ENCODE results near the gene MAP4K3.

The MAP4K3 gene

GRCh38 chr2:39448169-39448502 is 11.1 kb upstream of the MAP4K3 start:
- in situ Hi-C loops (cut with HindIII; ENCODE audit: low sequenced_read_pairs) = no loop called here
- DNase-seq (ENCODE audit: low read depth, low spot score) = no peak
- no peak for TF ChIP-seq CTCF (IDR thresholded peaks at IDR 0.05; ENCODE audit: low read depth, low read length)
- H3K4me3 ChIP-seq (ENCODE audit: low read depth, low read length) = no peak overlapping the region

DNA sequence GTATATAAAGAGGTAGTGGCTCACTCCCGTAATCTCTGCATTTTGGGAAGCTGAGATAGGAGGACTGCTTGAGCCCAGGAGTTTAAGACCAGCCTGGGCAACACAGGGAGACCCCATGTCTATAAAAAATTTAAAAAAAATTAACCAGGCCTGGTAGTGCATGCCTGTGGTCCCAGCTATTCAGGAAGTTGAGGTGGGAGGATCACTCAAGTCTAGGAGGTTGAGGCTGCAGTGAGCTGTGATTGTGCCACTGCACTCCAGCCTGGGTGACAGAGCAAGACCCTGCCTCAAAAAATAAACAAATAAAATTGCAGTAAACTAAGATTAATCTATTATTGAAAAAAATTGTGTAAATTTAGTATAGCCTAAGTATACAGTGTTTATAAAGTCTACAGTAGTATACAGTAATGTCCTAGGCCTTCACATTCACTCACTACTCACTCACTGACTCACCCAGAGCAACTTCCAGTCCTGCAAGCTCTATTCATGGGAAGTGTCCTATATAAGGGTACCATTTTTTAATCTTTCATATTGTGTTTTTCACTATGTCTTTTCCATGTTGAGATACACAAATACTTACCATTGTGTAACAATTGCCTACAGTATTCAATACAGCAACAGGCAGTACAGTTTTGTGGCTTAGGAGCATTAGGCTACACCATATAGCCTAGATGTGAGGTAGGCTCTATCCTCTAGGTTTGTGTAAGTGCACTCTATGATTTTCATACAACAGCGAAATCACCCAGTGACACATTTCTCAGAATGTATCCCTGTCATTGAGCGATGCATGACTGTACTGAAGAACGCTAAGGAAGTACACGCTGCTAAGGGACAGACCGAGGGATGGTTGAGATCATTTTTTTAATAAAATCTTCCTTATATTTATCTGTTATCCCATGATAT is 10.4 kb upstream of the MAP4K3 start:
- in situ Hi-C loops (cut with HindIII; ENCODE audit: low sequenced_read_pairs) = no loop called here
- no peak for DNase-seq (ENCODE audit: low read depth, low spot score)
- no peak for TF ChIP-seq CTCF (IDR thresholded peaks at IDR 0.05; ENCODE audit: low read depth, low read length)

GRCh38 chr2:39445934-39446333 is 8.8 kb upstream of the MAP4K3 start:
- DNase-seq (ENCODE audit: low read depth, low spot score) = no peak
- no peak for TF ChIP-seq CTCF (IDR thresholded peaks at IDR 0.05; ENCODE audit: low read depth, low read length)
- in situ Hi-C loops (cut with HindIII; ENCODE audit: low sequenced_read_pairs) = no loop called here

More for the DNA sequence above, 10.4 kb upstream of the MAP4K3 start:
- H3K4me3 ChIP-seq (ENCODE audit: low read depth, low read length) = no peak overlapping the region

GRCh38 chr2:39443009-39443408 is 5.9 kb upstream of the MAP4K3 start:
- no peak overlapping the region for H3K4me3 ChIP-seq (ENCODE audit: low read depth, low read length)
- no peak for DNase-seq (ENCODE audit: low read depth, low spot score)
- in situ Hi-C loops (cut with HindIII; ENCODE audit: low sequenced_read_pairs) = no loop called here
- no peak for TF ChIP-seq CTCF (IDR thresholded peaks at IDR 0.05; ENCODE audit: low read depth, low read length)

More at GRCh38 chr2:39445934-39446333, 8.8 kb upstream of the MAP4K3 start:
- no peak overlapping the region for H3K4me3 ChIP-seq (ENCODE audit: low read depth, low read length)

GRCh38 chr2:39437522-39438296 is 624 bp upstream of the MAP4K3 start:
- DNase-seq (ENCODE audit: low read depth, low spot score) = no peak
- H3K4me3 ChIP-seq (ENCODE audit: low read depth, low read length) = peak overlapping the region; percentile 82
- in situ Hi-C loops (cut with HindIII; ENCODE audit: low sequenced_read_pairs) = no loop called here
- no peak for TF ChIP-seq CTCF (IDR thresholded peaks at IDR 0.05; ENCODE audit: low read depth, low read length)

DNA sequence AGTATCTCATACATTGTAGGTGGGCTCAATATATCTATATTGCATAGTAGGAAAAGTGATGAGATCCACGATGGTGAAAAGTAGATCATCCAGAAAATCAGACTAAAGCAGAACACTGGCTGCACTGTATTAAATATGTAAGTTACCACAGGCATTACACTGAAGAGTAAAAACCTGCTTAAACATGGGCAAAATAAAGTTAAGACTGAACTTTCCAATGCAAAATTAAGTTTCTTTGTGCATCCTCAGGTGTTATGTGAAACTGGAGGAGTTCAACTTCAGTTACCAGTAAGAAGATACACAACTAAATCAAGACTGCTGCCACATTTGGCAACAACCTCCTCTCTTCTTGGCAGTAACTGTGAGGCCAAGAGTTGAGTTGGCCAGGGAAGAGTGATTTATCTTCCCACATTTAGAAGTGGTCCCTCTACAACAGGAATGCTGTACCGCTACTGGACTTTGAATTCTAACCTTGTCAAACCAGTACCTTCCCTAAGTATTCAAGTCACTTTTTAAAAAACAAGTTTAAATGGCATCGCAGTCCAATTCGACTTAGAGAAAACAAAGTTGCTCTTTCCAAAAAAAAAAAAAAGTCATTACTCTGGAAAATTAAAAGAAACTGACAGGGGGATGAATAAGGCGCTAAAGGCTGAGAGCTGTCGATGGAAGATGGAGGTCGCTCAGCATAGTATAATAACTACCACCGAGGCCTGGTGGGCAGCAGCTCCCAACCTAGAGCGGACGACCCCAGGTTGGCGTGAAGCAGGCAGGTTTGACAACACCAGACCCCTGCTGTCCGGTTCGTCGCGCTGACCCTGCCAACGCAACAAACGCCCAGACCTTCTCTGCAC is 1.1 kb downstream of the MAP4K3 start:
- TF ChIP-seq CTCF (IDR thresholded peaks at IDR 0.05; ENCODE audit: low read depth, low read length) = no peak
- peak; percentile 62 for DNase-seq (ENCODE audit: low read depth, low spot score)
- peak overlapping the region; percentile 82 for H3K4me3 ChIP-seq (ENCODE audit: low read depth, low read length)
- in situ Hi-C loops (cut with HindIII; ENCODE audit: low sequenced_read_pairs) = no loop called here

Data from astrocyte of the spinal cord (primary cell).